NCI-H146 treated with DMSO at 0.1 percent for 48 hours (cell line): ENCODE data around the gene SAP25.
"Not testable (repeated sequence)": the region's sequence is repeated elsewhere in the genome, so short reads cannot be mapped to it uniquely, and the experiment has no call there.

Source experiments
- DNase-seq: peaks from one replicate; lab custom pipeline; 2025; ENCODE audit not compliant: unreplicated experiment; lab: John Stamatoyannopoulos, UW

SAP25 gene

DNA sequence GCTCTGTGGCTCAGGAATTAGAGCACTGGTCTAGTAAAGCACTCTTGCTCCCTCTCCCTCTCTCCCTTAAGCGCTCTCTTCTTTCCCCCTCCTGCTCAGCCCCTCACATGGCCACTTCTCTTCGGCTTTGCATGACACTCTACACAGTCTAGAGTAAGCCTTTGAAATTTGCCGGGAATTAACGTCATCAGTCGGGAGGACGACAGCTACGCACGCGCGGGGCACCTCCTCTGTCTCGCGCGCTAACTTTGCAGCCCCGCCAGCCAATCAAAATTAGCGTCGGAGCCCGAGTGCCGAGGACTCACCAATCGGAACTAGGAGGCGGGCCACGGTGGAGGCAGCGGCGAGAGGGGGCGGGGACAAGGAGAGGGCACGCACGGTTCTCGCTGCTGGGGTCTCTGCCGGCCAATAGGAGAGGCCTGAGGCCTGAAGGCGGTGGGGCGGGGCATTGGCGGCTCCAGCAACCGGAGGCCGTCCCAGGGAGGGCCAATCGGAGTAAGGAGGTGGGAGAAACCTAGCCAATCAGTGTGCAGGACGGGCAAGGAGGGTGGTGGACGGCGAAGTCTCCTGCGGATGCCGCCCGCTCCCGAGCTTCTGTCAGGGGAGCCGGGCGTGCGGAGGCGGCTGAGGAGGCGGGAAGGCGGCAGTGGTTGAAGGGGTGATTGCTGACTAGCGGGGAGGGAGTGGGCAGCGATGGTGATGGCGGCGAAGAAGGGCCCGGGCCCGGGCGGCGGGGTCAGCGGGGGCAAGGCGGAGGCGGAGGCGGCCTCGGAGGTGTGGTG is 34.9 kb downstream of the SAP25 start, which contains the start of gene AGFG2:
TSS of gene AGFG2 (plus strand) at position 550 of the 782 bp plus-strand sequence. CDS start at position 694, 144 bp downstream.
- DNase-seq, result peak; percentile 98

DNA sequence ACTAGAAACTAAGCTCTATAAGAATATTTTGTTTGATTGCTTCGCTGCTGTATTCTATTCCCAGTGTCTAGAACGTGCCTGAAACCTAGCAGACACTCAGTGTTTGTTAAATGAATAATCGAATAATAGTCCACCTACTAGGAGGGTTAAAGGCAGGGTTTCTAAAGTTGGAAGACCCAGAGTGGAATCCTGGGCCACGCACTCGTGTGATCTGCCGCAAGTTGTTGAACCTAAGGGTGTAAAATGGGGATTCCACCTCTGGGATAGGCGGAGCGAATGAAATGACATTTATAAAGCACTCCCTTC is 35.4 kb downstream of the SAP25 start:
- no peak for DNase-seq

GRCh38 chr7:100536695-100537094 is 37.0 kb downstream of the SAP25 start:
- not testable (repeated sequence) for DNase-seq

- DNase-seq, result not testable (repeated sequence)
These were observed 37.7 kb downstream of the SAP25 start for GRCh38 chr7:100535982-100536381.

DNA sequence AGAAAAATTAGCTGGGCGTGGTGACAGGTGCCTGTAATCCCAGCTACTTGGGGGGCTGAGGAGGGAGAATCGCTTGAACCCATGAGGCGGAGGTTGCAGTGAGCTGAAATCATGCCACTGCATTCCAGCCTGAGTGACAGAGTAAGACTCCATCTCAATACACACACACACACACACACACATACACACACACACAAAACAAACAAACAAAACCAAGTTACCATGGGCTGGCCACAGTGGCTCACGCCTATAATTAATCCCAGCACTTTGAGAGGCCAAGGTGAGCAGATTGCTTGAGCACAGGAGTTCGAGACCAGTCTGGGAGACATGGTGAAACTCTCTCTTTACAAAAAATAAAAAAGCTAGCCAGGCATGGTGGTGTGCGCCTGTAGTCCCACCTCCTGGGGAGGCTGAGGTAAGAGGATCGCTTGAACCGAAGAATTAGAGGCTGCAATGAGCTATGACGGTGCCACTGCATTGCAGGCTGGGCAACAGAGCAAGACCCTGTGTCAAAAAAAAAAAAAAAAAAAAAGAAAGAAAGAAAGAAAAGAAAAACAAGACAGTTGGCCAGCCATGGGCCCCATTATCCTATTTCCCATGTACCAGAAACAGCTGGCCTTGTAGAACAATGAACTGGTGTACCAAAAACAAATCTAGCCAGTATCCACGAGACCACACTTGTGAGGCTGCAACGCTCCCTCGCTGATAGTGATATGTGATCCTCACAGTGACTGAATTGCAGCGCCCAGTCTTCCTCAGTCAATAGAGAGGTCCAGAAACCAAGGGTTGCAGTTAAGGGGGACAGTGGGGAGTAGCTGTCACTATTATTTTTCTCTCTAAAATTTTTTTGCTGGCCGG is 41.3 kb downstream of the SAP25 start:
- DNase-seq, result no peak

DNA sequence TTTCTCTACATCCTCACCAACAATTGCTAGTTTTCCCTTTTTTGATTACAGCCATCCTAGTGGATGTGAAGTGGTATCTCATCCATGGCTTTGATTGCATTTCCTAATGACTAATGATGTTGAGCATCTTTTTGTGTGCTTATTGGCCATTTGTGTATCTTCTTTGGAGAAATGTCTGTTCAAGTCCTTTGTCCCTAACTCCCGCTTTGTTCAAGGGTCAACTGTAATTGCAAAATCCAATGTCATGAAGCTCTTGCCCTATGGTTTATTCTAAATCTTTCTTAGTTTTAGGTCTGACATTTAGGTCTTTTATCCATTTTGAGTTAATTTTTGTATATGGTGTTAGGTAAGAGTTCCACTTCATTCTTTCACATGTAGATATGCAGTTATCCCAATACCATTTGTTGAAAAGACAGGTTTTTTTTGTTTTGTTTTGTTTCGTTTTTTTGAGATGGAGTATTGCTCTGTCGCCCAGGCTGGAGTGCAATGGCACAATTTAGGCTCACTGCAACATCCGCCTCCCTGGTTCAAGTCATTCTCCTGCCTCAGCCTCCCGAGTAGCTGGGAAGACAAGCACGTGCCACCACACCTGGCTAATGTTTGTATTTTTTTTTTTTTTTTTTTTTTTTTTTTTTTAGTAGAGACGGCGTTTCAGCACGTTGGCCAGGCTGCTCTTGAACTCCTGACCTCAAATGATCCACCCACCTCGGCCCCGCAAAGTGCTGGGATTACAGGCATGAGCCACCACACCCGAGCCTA is 45.4 kb downstream of the SAP25 start:
- not testable (repeated sequence) for DNase-seq

- not testable (repeated sequence) for DNase-seq
These were observed 50.5 kb downstream of the SAP25 start for GRCh38 chr7:100523192-100523591.
